SH-SY5Y (cell line): ENCODE measurements around the gene ATP1A4.

Experiments
- GATA2 ChIP-seq: IDR thresholded peaks from 2 replicates; pipeline ENCODE4 v1.6.1; 2011; ENCODE audit warnings: mild to moderate bottlenecking, low read depth, low read length
- GATA3 ChIP-seq: IDR thresholded peaks from 2 replicates; pipeline ENCODE4 v1.6.1; 2011; ENCODE audit warnings: low read depth, mild to moderate bottlenecking, low read length, moderate library complexity

GRCh38 chr1:160129966-160130365 lies 21.4 kb upstream of the ATP1A4 start:
- TF ChIP-seq GATA3, result no peak
- TF ChIP-seq GATA2, result no peak
